Astrocyte of the spinal cord (primary cell): ENCODE results near the gene AKIRIN2.

Experiments used
- DNase-seq: peaks from one replicate; pipeline ENCODE4 v3.0.0; 2011; ENCODE audit warnings: low read depth, low spot score
- H3K4me3 ChIP-seq: 2 replicates; pipeline ENCODE4 v1.5.1; 2011; ENCODE audit warnings: low read depth, mild to moderate bottlenecking, low read length, moderate library complexity
- CTCF ChIP-seq: IDR thresholded peaks from 2 replicates; pipeline ENCODE4 v1.5.1; 2012; ENCODE audit warnings: low read depth, mild to moderate bottlenecking, low read length, inconsistent platforms
- in situ Hi-C: cut with HindIII; loops from 2 replicates; pipeline ENCODE4 v1.10.0; 2017; ENCODE audit warnings: low sequenced_read_pairs

AKIRIN2 gene

DNA sequence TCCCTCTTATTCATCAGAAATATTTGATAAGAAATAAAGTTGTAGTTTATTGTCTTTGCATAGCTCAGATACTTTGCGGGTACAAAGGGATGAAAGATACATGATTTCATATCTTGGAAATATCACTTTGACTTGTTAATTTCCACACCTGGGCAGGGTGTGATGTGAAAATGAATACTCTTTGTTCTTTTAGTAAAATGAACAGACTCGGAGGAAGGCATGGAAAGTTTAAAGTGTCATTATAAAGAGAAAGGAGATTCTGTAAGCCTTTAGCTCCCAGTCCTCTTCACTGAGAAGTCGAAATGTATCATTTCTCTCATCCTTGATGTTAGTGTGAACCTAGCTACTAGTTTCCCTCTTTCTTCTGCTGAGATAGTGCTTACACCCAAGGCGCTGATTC is 36.7 kb upstream of the AKIRIN2 start:
- no peak for DNase-seq
- TF ChIP-seq CTCF: no peak
- in situ Hi-C loops: no loop called here
- no peak overlapping the region for H3K4me3 ChIP-seq

DNA sequence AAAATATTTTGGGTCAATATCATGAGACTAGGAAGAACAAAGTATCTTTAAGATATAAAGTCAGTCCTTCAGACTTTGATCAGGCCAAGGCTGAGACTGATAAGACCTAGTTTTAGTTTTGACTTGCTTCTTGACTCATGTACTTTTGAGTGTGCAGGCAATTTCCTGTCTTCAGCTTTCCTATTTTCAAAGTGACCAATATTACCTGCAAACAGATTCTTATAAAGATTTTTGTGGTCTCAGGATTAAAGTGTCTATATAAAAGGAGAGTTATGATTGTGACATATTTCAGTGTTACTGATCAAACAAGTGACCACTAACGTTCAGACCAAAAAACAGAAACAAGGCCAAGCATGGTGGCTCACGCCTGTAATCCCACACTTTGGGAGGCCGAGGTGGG is 36.0 kb upstream of the AKIRIN2 start:
- in situ Hi-C loops: no loop called here
- no peak overlapping the region for H3K4me3 ChIP-seq
- DNase-seq: no peak
- no peak for TF ChIP-seq CTCF

DNA sequence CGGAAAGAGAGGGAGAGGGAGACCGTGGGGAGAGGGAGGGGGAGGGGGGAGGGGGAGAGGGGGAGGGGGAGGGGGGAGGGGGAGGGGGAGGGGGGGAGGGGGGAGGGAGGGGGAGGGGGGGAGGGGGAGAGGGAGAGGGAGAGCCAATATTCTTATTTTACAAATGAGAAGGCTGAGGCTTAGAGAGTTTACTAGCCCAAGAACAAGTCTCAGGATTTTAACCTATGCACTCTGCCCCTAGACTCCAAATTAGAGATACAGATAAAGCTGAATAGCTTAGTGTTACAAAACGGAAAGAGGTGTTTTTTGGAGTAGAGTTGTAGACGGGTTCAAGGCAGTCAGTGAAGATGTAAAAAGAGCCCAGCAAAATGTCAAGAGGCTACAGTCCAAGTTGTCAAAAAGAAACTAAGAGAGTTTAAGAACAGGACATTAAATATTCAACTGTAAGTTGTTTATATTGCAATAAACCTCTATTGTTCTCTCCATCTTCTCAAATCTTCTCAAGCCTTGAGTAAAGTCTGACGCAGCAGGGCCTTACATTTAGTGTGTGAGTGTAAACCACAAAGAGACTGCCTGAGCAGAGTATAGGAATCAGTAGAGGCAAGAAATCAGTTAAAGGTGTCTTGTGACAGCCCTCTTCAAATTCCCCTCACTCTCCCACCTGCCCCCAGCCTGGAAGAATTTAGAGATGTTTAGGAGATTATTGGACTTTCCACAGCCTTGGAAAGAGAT is 34.9 kb upstream of the AKIRIN2 start:
- in situ Hi-C loops: no loop called here
- TF ChIP-seq CTCF: no peak
- DNase-seq: no peak
- no peak overlapping the region for H3K4me3 ChIP-seq

DNA sequence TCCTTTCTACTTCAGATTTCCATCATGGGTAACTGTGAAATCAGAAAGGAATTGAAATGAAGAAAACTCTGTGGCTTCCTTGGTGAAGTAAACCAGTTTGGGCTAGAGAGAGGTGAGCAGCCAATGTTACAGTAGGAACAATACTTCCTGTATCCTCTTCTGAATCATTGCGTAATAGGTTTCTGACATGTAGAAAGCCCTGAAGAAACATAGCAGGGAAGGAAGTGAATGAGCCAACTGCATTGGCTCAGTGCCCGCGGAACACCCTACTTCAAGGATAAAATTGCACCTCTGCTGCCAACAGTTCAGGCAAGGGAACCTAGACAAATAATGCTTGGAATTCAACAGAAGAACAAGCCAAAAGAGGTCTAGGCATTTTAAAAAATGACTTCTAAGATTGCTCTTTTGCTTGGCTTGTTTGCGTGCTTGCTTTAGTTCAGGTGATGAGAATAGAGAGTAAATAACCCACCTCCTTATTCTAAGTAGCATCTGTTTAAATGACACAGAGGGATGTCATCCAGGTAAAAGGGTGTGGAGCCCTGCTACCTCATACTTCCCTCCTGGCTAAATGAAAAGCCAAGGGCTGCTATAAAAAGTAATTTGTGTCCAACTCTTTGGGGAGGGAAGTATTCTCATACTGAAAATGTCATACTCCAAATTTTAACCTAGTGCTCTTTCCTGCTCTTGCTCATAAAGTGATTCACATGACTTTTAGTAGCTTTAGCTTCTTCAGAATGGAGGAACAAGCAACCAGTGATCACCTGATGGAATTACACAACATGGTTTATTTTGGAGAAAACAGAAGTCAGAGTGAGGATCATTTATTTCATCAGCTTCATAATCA is 30.0 kb upstream of the AKIRIN2 start:
- in situ Hi-C loops: no loop called here
- TF ChIP-seq CTCF: no peak
- H3K4me3 ChIP-seq: no peak overlapping the region
- DNase-seq: peak; percentile 88

- no peak for TF ChIP-seq CTCF
- in situ Hi-C loops: no loop called here
- H3K4me3 ChIP-seq: no peak overlapping the region
Observed at GRCh38 chr6:87731080-87731479, 29.0 kb upstream of the AKIRIN2 start.

DNA sequence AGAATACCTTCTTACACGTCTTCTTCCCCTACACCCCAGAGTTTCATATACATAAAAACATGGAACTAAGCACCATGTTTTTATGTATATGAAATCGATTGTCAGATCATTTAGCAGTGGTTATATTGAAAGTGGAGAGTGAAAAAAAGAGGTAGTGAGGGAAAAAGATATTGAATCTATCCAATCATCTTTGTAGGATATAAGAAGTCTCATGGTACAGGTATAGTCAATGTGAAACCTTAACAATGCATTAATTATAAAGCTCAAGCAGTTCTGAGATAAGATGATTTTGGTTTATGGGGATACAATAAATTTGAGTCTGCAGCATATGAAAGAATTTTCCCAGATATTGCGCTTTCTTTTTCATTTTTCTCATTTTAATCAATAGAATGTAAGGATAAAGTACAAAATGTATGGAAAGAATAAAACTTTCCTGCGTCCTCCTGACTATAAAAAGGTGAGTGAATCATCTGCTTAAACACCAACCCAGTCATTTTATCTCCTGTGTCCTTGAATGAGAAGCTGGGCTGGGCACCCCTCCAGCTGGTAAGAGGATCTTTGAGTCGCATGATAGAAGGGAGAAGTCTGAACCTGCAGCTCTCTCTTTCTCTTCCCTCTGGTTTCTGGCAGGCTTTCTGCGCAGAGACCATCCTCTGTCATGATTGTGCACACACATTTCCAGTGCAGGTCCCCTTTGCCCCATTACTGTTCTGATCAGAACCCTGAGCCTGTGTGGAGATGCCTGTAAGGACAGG is 28.1 kb upstream of the AKIRIN2 start:
- DNase-seq: peak; percentile 29
- no peak overlapping the region for H3K4me3 ChIP-seq
- no peak for TF ChIP-seq CTCF
- in situ Hi-C loops: no loop called here

More at GRCh38 chr6:87731080-87731479, 29.0 kb upstream of the AKIRIN2 start:
- DNase-seq: no peak
